ENCODE data around the gene OR4E2. TPM values are rescaled to one million over a fixed set of nuclear protein-coding genes. Genes with fewer than 3 reads are reported as not detected.

The OR4E2 gene
- total RNA-seq, 1 donor from 2014 or later, result not detected

- TF ChIP-seq, protein P1, sequence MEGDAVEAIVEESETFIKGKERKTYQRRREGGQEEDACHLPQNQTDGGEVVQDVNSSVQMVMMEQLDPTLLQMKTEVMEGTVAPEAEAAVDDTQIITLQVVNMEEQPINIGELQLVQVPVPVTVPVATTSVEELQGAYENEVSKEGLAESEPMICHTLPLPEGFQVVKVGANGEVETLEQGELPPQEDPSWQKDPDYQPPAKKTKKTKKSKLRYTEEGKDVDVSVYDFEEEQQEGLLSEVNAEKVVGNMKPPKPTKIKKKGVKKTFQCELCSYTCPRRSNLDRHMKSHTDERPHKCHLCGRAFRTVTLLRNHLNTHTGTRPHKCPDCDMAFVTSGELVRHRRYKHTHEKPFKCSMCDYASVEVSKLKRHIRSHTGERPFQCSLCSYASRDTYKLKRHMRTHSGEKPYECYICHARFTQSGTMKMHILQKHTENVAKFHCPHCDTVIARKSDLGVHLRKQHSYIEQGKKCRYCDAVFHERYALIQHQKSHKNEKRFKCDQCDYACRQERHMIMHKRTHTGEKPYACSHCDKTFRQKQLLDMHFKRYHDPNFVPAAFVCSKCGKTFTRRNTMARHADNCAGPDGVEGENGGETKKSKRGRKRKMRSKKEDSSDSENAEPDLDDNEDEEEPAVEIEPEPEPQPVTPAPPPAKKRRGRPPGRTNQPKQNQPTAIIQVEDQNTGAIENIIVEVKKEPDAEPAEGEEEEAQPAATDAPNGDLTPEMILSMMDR (IDR thresholded peaks at IDR 0.05), result no peak
- ChIA-PET CTCF (no interaction called here), POLR2A (no interaction called here)
- no peak for ATAC-seq (ENCODE audit: low read depth)
- no peak overlapping the region for H3K4me3 Mint-ChIP-seq
- no peaks in the 10 kb centered on the region for H3K4me1 Mint-ChIP-seq
- no peaks in the 10 kb centered on the region for H3K36me3 Mint-ChIP-seq (ENCODE audit: low read depth)
- H3K27ac Mint-ChIP-seq, result no peak overlapping the region
- DNase-seq, result no peak
- peaks cover 3% of the 10 kb centered on the region for H3K9me3 Mint-ChIP-seq
- intact Hi-C loops (cut with micrococcal nuclease), result no loop called here
- no peaks in the 10 kb centered on the region for H3K27me3 Mint-ChIP-seq
Observed at GRCh38 chr14:21652209-21652808, 1.3 kb upstream of the OR4E2 start.

- ChIA-PET CTCF (no interaction called here), POLR2A (no interaction called here)
- no peak for ATAC-seq (ENCODE audit: low read depth)
- no peak for DNase-seq
- H3K27ac Mint-ChIP-seq, result no peak overlapping the region
- TF ChIP-seq, protein P1 (IDR thresholded peaks at IDR 0.05), result no peak
- no peaks in the 10 kb centered on the region for H3K36me3 Mint-ChIP-seq (ENCODE audit: low read depth)
- H3K9me3 Mint-ChIP-seq, result no peaks in the 10 kb centered on the region
- no peaks in the 10 kb centered on the region for H3K4me1 Mint-ChIP-seq
- no peak overlapping the region for H3K4me3 Mint-ChIP-seq
- intact Hi-C loops (cut with micrococcal nuclease), result no loop called here
- no peaks in the 10 kb centered on the region for H3K27me3 Mint-ChIP-seq
Observed at GRCh38 chr14:21654215-21654614, 580 bp downstream of the OR4E2 start.

- POLR2A ChIA-PET, result no interaction called here
- H3K27me3 Mint-ChIP-seq, result no peaks in the 10 kb centered on the region
- no peak for ATAC-seq (ENCODE audit: low read depth)
Observed at GRCh38 chr14:21656980-21657379, 3.3 kb downstream of the OR4E2 start.

DNA sequence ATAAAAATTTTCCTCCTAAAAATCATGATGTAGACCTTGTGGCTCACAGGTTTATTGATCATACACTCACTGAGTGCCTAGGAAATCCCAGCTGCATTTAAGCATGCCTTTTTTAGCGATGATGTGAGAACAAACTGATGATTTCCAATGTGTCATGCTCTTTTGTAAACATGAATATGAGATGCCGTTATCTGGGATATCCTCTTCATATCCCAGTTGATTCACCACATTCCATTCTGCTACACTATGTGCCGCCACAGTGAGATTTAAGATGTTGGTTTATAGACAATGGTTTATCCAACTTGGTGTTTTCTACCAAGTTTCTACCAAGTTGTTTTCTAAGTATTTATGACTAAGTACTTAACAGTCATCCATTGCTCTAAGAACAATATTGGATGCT is 14.7 kb downstream of the OR4E2 start:
- H3K36me3 Mint-ChIP-seq (ENCODE audit: low read depth), result no peaks in the 10 kb centered on the region
- H3K9me3 Mint-ChIP-seq, result peaks cover 5% of the 10 kb centered on the region
- H3K27ac Mint-ChIP-seq, result no peak overlapping the region
- DNase-seq (no peak), ATAC-seq (ENCODE audit: low read depth) (no peak)
- intact Hi-C loops (cut with micrococcal nuclease), result no loop called here
- TF ChIP-seq, protein P1 (IDR thresholded peaks at IDR 0.05), result no peak
- H3K4me1 Mint-ChIP-seq, result no peaks in the 10 kb centered on the region
- H3K27me3 Mint-ChIP-seq, result peaks cover 10% of the 10 kb centered on the region
- CTCF ChIA-PET, result no interaction called here
- POLR2A ChIA-PET, result no interaction called here
- H3K4me3 Mint-ChIP-seq, result no peak overlapping the region

More at GRCh38 chr14:21656980-21657379, 3.3 kb downstream of the OR4E2 start:
- TF ChIP-seq, protein P1 (IDR thresholded peaks at IDR 0.05), result no peak
- no peak for DNase-seq
- intact Hi-C loops (cut with micrococcal nuclease), result no loop called here
- no peaks in the 10 kb centered on the region for H3K36me3 Mint-ChIP-seq (ENCODE audit: low read depth)
- no peaks in the 10 kb centered on the region for H3K9me3 Mint-ChIP-seq
- CTCF ChIA-PET, result no interaction called here
- H3K4me1 Mint-ChIP-seq, result no peaks in the 10 kb centered on the region
- H3K4me3 Mint-ChIP-seq, result no peak overlapping the region
- H3K27ac Mint-ChIP-seq, result no peak overlapping the region

GRCh38 chr14:21669284-21669683 is 15.6 kb downstream of the OR4E2 start:
- peaks cover 6% of the 10 kb centered on the region for H3K27me3 Mint-ChIP-seq
- no peak overlapping the region for H3K27ac Mint-ChIP-seq
- H3K4me3 Mint-ChIP-seq, result no peak overlapping the region
- TF ChIP-seq, protein P1 (IDR thresholded peaks at IDR 0.05), result no peak
- intact Hi-C loops (cut with micrococcal nuclease), result no loop called here
- peaks cover 2% of the 10 kb centered on the region for H3K9me3 Mint-ChIP-seq
- ChIA-PET CTCF (no interaction called here), POLR2A (no interaction called here)
- no peaks in the 10 kb centered on the region for H3K4me1 Mint-ChIP-seq
- H3K36me3 Mint-ChIP-seq (ENCODE audit: low read depth), result no peaks in the 10 kb centered on the region
- no peak for ATAC-seq (ENCODE audit: low read depth)
- no peak for DNase-seq
